Lung (tissue), 12 donors: ENCODE results near the gene LEPR. TPM values are rescaled to one million over a fixed set of nuclear protein-coding genes. Genes with fewer than 3 reads are reported as not detected.

Experiments used
- ATAC-seq: fragments of 200-7000 bp; cut with Tn5 transposase; one replicate; pipeline ENCODE4 v1.9.1; 2020; ENCODE audit warnings: moderate number of reproducible peaks; ENCODE audit not compliant: insufficient read depth, low FRiP score
- DNase-seq, 3 donors: peaks; one replicate each; pipeline ENCODE4 v3.0.0-alpha.2; 2013 to 2017
- H3K27ac ChIP-seq, 2 donors: one replicate each; pipeline ENCODE4 v1.5.1; 2013; ENCODE audit warnings: mild to moderate bottlenecking in 2 of 2, moderate library complexity in 2 of 2, control low read depth in 1 of 2, inconsistent platforms in 1 of 2, low read depth in 1 of 2, low read length in 1 of 2
- H3K27me3 ChIP-seq, 3 donors: one replicate each; pipeline ENCODE4 v1.5.1; 2013; ENCODE audit warnings: low read length in 2 of 3; ENCODE audit not compliant: control insufficient read depth in 3 of 3, insufficient read depth in 3 of 3
- H3K36me3 ChIP-seq, 4 donors: one replicate each; pipeline ENCODE4 v1.5.1; 2013; ENCODE audit warnings: low read length in 4 of 4, mild to moderate bottlenecking in 1 of 4, moderate library complexity in 1 of 4; ENCODE audit not compliant: control insufficient read depth in 4 of 4, insufficient read depth in 4 of 4
- H3K4me1 ChIP-seq, 5 donors: one replicate each; pipeline ENCODE4 v1.5.1; 2013; ENCODE audit warnings: low read length in 5 of 5, mild to moderate bottlenecking in 2 of 5, moderate library complexity in 1 of 5; ENCODE audit not compliant: control insufficient read depth in 5 of 5, insufficient read depth in 5 of 5
- H3K4me3 ChIP-seq: one replicate; pipeline ENCODE4 v1.5.1; 2013; ENCODE audit warnings: mild to moderate bottlenecking, control low read depth, moderate library complexity
- H3K9ac ChIP-seq, 2 donors: one replicate each; pipeline ENCODE4 v1.5.1; 2013; ENCODE audit warnings: low read length in 2 of 2, control low read depth in 1 of 2; ENCODE audit not compliant: insufficient read depth in 1 of 2
- H3K9me3 ChIP-seq, 4 donors: one replicate each; pipeline ENCODE4 v1.5.1; 2013; ENCODE audit warnings: low read length in 3 of 4, mild to moderate bottlenecking in 1 of 4, moderate library complexity in 1 of 4; ENCODE audit not compliant: control insufficient read depth in 4 of 4, insufficient read depth in 3 of 4
- WGBS, 2 donors: extraction: QIAGEN DNeasy Blood & Tissue Kit; methylation state at CpG; one replicate each; pipeline ENCODE4 v1.1.7; 2013; 5-methylcytosine and 5-hydroxymethylcytosine counted together
- polyA plus RNA-seq, 2 donors: library from polyadenylated mRNA; stranded (reverse); fragments of 200-250 nt; gene quantifications; one replicate each; pipeline ENCODE4 v1.2.1, GENCODE V29; 2013
- total RNA-seq, 2 donors: library from RNA; depleted of rRNA in 1 of 2; stranded (reverse); fragments of >200 nt in 1 of 2; gene quantifications; one replicate each; pipeline ENCODE4 v1.2.1, GENCODE V29; 2014 to 2021
- TF ChIP-seq, protein P1 (sequence below): IDR thresholded peaks from 2 replicates; pipeline ENCODE4 v1.5.1; 2012; ENCODE audit warnings: mild to moderate bottlenecking; ENCODE audit errors: control extremely low read depth, extremely low read depth
- donor health status: control.
- donor health status: control.
- donor health status: Bipolar disorder and iron deficiency.
- donor health status: healthy.
- donor health status: DM: yes; HTN: yes; CAD: no.

LEPR gene
- total and polyA plus RNA-seq, 4 donors, result 7.2 to 67.1 (median 13.3) TPM

DNA sequence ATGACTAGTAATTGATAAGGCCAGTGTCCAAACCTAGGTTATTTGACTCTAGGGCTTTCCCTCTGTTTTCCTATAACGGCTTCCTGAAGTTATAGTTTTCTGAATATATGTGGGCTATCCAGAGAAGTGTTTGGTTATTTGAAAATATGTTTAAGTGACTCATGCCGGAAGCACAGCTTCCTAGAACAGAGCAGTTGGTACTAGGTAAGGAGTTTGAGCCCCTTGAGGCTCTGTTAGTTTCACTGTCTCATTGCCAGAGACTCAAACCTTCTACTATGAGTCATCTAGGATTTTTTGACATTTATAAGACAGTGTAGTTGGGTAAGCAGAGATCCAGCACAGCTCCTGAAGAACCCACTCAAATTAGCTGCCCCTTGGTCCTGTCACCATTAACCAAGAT, 27.1 kb upstream of the LEPR start:
- no peaks in the 10 kb centered on the region for H3K27me3 ChIP-seq
- DNase-seq (no peak), ATAC-seq (no peak)
- no peaks in the 10 kb centered on the region for H3K4me1 ChIP-seq
- WGBS, 2 donors, result 70 to 84% methylated on average over 2 of the region's 2 CpGs
- H3K9ac ChIP-seq, result no peak overlapping the region
- H3K27ac ChIP-seq, result no peak overlapping the region
- H3K4me3 ChIP-seq, result no peak overlapping the region
- H3K36me3 ChIP-seq, result peaks cover 0 to 6% (median 0%) of the 10 kb centered on the region in 4 donors
- H3K9me3 ChIP-seq, result peaks cover 0 to 1% (median 0%) of the 10 kb centered on the region in 4 donors
- TF ChIP-seq, protein P1, sequence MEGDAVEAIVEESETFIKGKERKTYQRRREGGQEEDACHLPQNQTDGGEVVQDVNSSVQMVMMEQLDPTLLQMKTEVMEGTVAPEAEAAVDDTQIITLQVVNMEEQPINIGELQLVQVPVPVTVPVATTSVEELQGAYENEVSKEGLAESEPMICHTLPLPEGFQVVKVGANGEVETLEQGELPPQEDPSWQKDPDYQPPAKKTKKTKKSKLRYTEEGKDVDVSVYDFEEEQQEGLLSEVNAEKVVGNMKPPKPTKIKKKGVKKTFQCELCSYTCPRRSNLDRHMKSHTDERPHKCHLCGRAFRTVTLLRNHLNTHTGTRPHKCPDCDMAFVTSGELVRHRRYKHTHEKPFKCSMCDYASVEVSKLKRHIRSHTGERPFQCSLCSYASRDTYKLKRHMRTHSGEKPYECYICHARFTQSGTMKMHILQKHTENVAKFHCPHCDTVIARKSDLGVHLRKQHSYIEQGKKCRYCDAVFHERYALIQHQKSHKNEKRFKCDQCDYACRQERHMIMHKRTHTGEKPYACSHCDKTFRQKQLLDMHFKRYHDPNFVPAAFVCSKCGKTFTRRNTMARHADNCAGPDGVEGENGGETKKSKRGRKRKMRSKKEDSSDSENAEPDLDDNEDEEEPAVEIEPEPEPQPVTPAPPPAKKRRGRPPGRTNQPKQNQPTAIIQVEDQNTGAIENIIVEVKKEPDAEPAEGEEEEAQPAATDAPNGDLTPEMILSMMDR, result no peak

DNA sequence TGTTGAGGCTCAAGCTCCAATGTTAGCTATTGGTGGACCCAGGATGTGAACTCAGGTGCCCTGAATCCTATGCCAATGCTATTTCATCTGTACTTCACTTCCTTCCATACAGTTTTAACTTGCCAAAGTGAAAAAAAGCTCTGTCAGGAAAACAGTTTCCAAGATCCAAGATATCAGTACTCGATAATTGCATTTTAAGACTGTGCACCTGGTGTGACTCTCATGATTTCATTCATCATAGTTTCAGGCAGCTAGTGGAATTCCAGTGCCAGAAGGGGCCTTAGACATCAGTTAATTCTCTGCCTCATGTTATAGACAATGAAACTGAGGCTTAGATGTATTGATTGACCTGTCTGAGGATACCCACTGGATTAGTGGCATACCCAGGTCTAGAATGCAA, 26.5 kb upstream of the LEPR start:
- no peak for ATAC-seq
- Histone ChIP-seq H3K9ac (no peak overlapping the region), H3K27ac (no peak overlapping the region), H3K4me3 (no peak overlapping the region), H3K27me3 (no peaks in the 10 kb centered on the region), H3K36me3 (peaks cover 0 to 6% (median 0%) of the 10 kb centered on the region in 4 donors), H3K9me3 (peaks cover 0 to 1% (median 0%) of the 10 kb centered on the region in 4 donors), H3K4me1 (no peaks in the 10 kb centered on the region)
- no peak for DNase-seq
- WGBS, 2 donors, result 87 to 94% methylated on average over 1 of the region's 1 CpG
- TF ChIP-seq, protein P1, result no peak

DNA sequence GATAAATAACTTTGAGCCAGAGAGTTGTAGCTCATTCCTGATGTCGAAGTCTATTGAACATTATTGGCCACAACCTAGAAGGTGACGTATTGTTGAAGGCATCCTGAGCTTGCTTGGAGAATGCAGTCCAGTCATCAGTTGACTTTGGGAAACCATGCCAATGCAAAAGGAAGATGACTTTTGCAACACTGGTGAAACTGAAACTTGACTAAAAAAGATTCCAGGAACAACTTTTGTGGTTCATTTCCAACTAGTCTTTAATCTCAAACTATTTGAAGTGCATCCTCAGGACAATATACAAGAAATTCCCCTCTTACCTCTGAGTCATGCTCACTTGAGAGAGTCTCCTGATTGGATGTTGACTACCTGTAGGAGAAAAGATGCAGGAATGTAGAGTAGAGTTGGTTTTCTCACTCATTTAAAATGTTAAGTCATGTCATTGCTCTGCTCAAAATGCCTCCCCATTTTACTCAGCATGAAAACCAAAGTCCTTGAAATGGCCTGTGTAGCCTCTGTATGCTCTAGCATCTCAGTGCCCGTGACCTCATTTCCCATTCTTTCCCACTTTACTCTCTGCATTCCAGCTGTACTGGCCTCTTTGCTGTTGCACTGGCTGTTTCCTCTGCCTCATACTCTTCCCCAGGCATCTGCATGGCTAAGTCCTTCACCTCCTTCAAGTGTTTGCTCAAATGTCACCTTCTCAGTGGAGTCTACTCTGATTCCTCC, 24.4 kb upstream of the LEPR start:
- DNase-seq (peak in 2 of 3 donors; percentile 20 to 29), ATAC-seq (peak; percentile 63)
- Histone ChIP-seq H3K4me3 (no peak overlapping the region), H3K36me3 (peaks cover 0 to 5% (median 0%) of the 10 kb centered on the region in 4 donors), H3K9ac (no peak overlapping the region), H3K9me3 (peaks cover 0 to 1% (median 0%) of the 10 kb centered on the region in 4 donors), H3K27me3 (no peaks in the 10 kb centered on the region), H3K27ac (no peak overlapping the region), H3K4me1 (no peaks in the 10 kb centered on the region)
- WGBS, 2 donors, result 66 to 85% methylated on average over 3 of the region's 3 CpGs
- TF ChIP-seq, protein P1, result no peak

GRCh38 chr1:65398083-65398482, 22.4 kb upstream of the LEPR start:
- DNase-seq, result no peak
- Histone ChIP-seq H3K27me3 (no peaks in the 10 kb centered on the region), H3K27ac (no peak overlapping the region), H3K9me3 (no peaks in the 10 kb centered on the region), H3K4me1 (no peaks in the 10 kb centered on the region), H3K4me3 (no peak overlapping the region), H3K9ac (no peak overlapping the region), H3K36me3 (no peaks in the 10 kb centered on the region)
- no peak for ATAC-seq
- 95 to 98% methylated on average over 1 of the region's 1 CpG for WGBS, 2 donors
- TF ChIP-seq, protein P1, result no peak
